CD4-positive, CD25-positive, alpha-beta regulatory T cell (primary cell): Measurements from ENCODE around the gene TVP23C. TPM values are rescaled to one million over a fixed set of nuclear protein-coding genes. Genes with fewer than 3 reads are reported as not detected.
"Not testable (repeated sequence)": the region's sequence is repeated elsewhere in the genome, so short reads cannot be mapped to it uniquely, and the experiment has no call there.

Source experiments
- ATAC-seq, 2 donors: fragments of 150-1000 bp; cut with Tn5 transposase; one replicate each; pipeline ENCODE4 v1.10.0; 2021; ENCODE audit warnings: low read depth in 2 of 2, moderate number of reproducible peaks in 2 of 2, moderate library complexity in 1 of 2
- DNase-seq, 3 donors: peaks; one replicate each; pipeline versions ENCODE4 v3.0.0 to v3.0.0-alpha.2; 2012 to 2022; ENCODE audit warnings: mixed read lengths in 1 of 3
- H3K27ac ChIP-seq: one replicate; pipeline ENCODE4 v1.7.0; 2013; ENCODE audit warnings: mild to moderate bottlenecking, low read length; ENCODE audit not compliant: insufficient read depth, poor library complexity, severe bottlenecking
- H3K27me3 ChIP-seq: one replicate; pipeline ENCODE4 v1.7.0; 2013; ENCODE audit warnings: low read length; ENCODE audit not compliant: control insufficient read depth, insufficient read depth
- H3K36me3 ChIP-seq: one replicate; pipeline ENCODE4 v1.7.0; 2013; ENCODE audit warnings: mild to moderate bottlenecking, low read length, moderate library complexity; ENCODE audit not compliant: control insufficient read depth, insufficient read depth
- H3K4me1 ChIP-seq: 2 replicates; pipeline ENCODE4 v1.7.0; 2013; ENCODE audit warnings: mild to moderate bottlenecking, low read length; ENCODE audit not compliant: insufficient read depth, control insufficient read depth, poor library complexity, severe bottlenecking
- H3K4me3 ChIP-seq: one replicate; pipeline ENCODE4 v1.7.0; 2013; ENCODE audit warnings: low read depth, mild to moderate bottlenecking, low read length, moderate library complexity
- H3K9me3 ChIP-seq, 2 experiments: 1 replicate in 1 of 2; 2 replicates in 1 of 2; pipeline ENCODE4 v1.7.0; 2013; ENCODE audit warnings: low read length in 2 of 2, mild to moderate bottlenecking in 1 of 2, moderate library complexity in 1 of 2; ENCODE audit not compliant: control insufficient read depth in 2 of 2
- H3K27ac Mint-ChIP-seq, 3 donors: one replicate each; pipeline ENCODE4 v1.8.0; 2020 to 2022; ENCODE audit warnings: mild to moderate bottlenecking in 3 of 3, mixed read lengths in 3 of 3, moderate library complexity in 2 of 3
- H3K27me3 Mint-ChIP-seq: one replicate; pipeline ENCODE4 v1.8.0; 2022; ENCODE audit warnings: mild to moderate bottlenecking, mixed read lengths
- H3K36me3 Mint-ChIP-seq: one replicate; pipeline ENCODE4 v1.8.0; 2020; ENCODE audit warnings: mixed read lengths
- H3K4me1 Mint-ChIP-seq, 4 donors: one replicate each; pipeline ENCODE4 v1.8.0; 2020 to 2022; ENCODE audit warnings: mixed read lengths in 4 of 4, mild to moderate bottlenecking in 1 of 4
- H3K4me3 Mint-ChIP-seq, 4 donors: one replicate each; pipeline ENCODE4 v1.8.0; 2020 to 2022; ENCODE audit warnings: mild to moderate bottlenecking in 4 of 4, mixed read lengths in 4 of 4, moderate library complexity in 3 of 4
- H3K9me3 Mint-ChIP-seq, 7 donors: one replicate each; pipeline ENCODE4 v1.8.0; 2020 to 2022; ENCODE audit warnings: mixed read lengths in 7 of 7, mild to moderate bottlenecking in 3 of 7, moderate library complexity in 2 of 7
- polyA plus RNA-seq, 4 donors: library from polyadenylated mRNA; unstranded; fragments of 300-500 nt; fragmentation: Illumina TruSeq; gene quantifications; one replicate each; pipeline ENCODE4 v1.2.3, GENCODE V29; 2021
- total RNA-seq: library from RNA; stranded (reverse); gene quantifications from one replicate; pipeline ENCODE4 v1.2.3, GENCODE V29; 2022

The TVP23C gene
- total and polyA plus RNA-seq, 5 donors from 2014 or later: 3.2 to 48.9 (median 4.5) TPM

DNA sequence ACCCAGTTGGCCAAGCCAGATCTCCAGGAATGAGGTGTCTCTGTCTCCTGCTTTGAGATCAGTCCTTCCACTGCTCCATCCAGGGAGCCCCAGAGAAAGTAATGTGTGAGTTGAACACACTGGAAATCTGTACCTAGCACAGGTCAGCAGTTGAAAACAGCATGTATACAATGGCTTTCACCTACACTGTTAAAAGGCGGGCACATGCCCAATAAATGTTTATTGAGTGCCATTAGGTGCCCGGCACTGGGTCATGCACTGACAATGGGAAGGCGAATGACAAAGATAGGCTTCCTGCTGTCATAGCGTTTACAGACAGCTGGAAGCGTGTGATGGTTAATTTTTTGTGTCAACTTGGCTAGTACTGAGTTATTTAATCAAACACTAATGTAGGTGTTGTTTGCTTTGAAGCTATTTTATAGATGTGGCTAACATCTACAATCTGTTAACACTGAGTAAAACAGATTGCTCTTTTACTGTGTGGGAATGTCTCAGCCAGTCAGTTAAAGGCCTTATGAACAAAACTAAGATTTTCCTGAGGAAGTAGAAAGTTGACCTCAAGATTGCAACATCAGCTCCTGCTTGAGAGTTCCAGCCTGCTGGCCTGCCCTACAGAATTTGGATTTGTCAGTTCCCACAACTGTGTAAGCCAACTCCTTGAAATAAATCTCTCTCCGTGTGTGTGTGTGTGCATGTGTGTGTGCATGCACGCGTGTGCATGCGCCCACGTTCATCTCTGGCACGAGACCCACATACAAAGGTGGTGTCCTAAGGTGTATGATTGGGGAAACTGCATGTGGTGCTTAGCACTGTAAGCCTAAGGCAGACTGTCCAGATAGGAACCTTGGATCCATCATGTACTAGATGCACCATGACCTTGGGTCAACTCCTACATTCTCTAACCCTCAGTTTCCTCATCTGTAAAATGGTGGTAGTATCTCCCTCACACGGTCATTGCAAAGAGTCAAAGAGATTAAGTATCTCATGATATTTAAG is 38.0 kb downstream of the TVP23C start:
- not testable (repeated sequence) for ATAC-seq, H3K27ac Mint-ChIP-seq, H3K4me1 ChIP-seq, H3K9me3 Mint-ChIP-seq, H3K36me3 Mint-ChIP-seq, H3K27me3 ChIP-seq, H3K4me3 ChIP-seq, H3K36me3 ChIP-seq, DNase-seq, H3K9me3 ChIP-seq, H3K4me3 Mint-ChIP-seq, H3K27ac ChIP-seq, H3K27me3 Mint-ChIP-seq
- peaks cover 3 to 13% (median 9%) of the 10 kb centered on the region in 4 donors for H3K4me1 Mint-ChIP-seq

DNA sequence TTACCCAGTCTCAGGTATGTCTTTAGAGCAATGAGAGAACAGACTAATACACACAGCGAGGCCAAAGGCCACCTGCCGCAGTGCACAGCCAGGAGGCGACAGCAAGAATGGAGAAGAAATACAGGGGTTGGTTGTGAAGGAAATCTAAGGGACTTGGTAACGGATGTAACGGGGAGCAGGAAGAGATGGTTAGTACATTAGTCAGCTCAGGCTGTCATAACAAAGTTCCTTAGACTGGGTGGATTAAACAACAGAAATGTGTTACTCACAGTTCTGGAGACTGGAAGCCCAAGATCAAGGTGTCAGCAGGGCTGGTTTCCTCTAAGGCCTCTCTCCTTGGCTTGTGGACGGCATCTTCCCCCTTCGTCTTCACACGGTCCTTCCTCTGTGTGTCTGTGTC is 47.1 kb downstream of the TVP23C start:
- H3K4me1 ChIP-seq: no peaks in the 10 kb centered on the region
- H3K27me3 ChIP-seq: no peaks in the 10 kb centered on the region
- H3K27ac Mint-ChIP-seq: peak overlapping the region in 2 of 3 donors; percentile 11 to 85
- no peaks in the 10 kb centered on the region for H3K9me3 ChIP-seq
- no peak for DNase-seq
- H3K4me3 ChIP-seq: no peak overlapping the region
- H3K36me3 ChIP-seq: peaks cover 42% of the 10 kb centered on the region
- H3K27ac ChIP-seq: no peak overlapping the region
- H3K9me3 Mint-ChIP-seq: no peaks in the 10 kb centered on the region
- H3K36me3 Mint-ChIP-seq: peaks cover 57% of the 10 kb centered on the region
- ATAC-seq: no peak
- H3K4me1 Mint-ChIP-seq: peaks cover 0 to 14% (median 0%) of the 10 kb centered on the region in 4 donors
- H3K4me3 Mint-ChIP-seq: no peak overlapping the region
- no peaks in the 10 kb centered on the region for H3K27me3 Mint-ChIP-seq

DNA sequence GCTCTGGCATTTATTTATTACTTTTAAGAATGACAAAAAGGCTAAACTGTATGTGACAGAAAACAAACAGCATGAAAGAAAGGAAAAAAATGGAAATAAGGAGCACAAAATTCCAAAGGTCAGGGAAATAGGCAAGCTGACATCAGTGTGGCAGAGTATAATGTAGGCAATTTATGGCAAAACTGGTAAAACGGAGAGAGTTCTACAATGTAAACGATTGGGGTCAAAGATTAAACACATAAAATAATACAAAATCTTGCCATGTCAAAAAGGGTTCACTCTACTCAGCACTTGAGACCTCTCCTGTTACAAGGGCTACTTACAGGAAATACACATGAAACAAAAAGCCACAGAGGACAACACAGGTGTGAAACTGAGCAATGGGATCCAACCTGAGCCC is 48.8 kb downstream of the TVP23C start:
- no peak overlapping the region for H3K27ac Mint-ChIP-seq
- no peaks in the 10 kb centered on the region for H3K9me3 ChIP-seq
- no peaks in the 10 kb centered on the region for H3K4me1 ChIP-seq
- no peaks in the 10 kb centered on the region for H3K9me3 Mint-ChIP-seq
- no peak overlapping the region for H3K4me3 Mint-ChIP-seq
- H3K27ac ChIP-seq: no peak overlapping the region
- H3K4me3 ChIP-seq: no peak overlapping the region
- H3K4me1 Mint-ChIP-seq: peaks cover 0 to 20% (median 2%) of the 10 kb centered on the region in 4 donors
- no peak for ATAC-seq
- no peak for DNase-seq
- H3K27me3 Mint-ChIP-seq: no peaks in the 10 kb centered on the region
- H3K27me3 ChIP-seq: no peaks in the 10 kb centered on the region
- H3K36me3 Mint-ChIP-seq: peaks cover 65% of the 10 kb centered on the region
- peaks cover 42% of the 10 kb centered on the region for H3K36me3 ChIP-seq

DNA sequence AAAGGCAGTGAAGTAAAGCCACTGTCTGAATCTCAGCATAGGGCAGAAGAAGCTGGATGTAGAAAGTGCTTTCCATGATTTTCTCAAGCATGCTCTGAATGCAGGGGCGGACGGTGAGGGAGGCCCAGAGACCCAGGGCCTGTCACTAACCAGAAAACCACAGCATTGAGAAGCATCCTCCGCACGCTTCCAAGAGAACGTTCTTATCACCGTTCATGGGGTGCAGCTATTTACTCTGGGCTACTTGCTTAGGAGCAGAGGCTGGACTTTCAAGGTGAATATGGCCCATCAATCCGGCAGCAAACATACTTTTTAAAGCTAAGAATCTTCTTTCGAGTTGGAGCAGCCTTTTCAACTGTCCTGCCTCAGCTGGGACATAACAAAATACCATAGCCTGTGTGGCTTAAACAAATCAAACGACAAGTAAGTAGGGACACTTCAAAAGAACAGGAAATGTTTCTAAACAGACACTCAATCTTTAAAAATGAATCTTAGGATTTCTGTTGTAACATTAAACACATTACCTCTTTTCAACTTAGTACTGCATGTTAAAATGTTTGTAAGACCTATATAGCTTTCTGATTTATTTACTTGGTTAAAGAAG is 49.3 kb downstream of the TVP23C start:
- H3K4me3 Mint-ChIP-seq: no peak overlapping the region
- no peak overlapping the region for H3K27ac ChIP-seq
- H3K4me3 ChIP-seq: no peak overlapping the region
- H3K9me3 ChIP-seq: no peaks in the 10 kb centered on the region
- H3K36me3 Mint-ChIP-seq: peaks cover 63% of the 10 kb centered on the region
- DNase-seq (no peak), ATAC-seq (no peak)
- H3K27ac Mint-ChIP-seq: no peak overlapping the region
- no peaks in the 10 kb centered on the region for H3K4me1 ChIP-seq
- peaks cover 0 to 20% (median 2%) of the 10 kb centered on the region in 4 donors for H3K4me1 Mint-ChIP-seq
- H3K27me3 Mint-ChIP-seq: no peaks in the 10 kb centered on the region
- H3K9me3 Mint-ChIP-seq: no peaks in the 10 kb centered on the region
- no peaks in the 10 kb centered on the region for H3K27me3 ChIP-seq
- H3K36me3 ChIP-seq: peaks cover 45% of the 10 kb centered on the region

DNA sequence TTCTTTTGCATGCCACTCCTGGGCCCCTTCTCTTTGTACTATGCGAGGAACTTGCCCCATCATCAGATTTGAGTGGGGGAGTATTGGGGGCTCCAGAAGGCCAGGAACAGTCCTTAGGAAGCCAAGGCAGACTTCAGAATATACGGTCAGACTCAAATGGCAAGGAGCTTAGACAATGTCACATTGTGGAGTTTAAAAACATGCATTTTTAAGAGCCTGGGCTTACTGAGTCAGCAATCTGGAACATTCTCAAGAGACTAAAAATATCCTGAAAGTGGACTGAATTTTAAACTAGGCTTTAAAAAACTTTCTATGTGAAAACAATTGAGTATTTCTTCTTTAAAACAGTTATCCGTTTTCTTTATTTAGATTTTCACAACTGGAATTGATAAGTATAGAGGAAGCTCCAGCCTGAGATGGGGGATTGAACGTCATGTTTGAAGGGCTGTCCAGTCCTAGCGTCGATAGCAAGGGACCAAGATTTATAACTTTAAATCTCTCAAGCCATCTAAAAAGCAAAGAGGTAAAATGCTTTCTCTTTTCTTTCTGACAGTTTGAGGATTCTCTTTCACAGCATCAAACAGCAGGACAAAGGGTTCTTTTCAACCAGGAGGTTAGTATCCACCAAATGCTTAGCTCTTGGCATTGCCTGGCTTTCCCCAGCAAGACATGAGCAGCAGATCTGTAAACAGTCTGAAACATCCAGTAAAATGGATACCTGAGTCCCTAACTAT is 50.1 kb downstream of the TVP23C start:
- Mint-ChIP-seq H3K27ac (no peak overlapping the region), H3K9me3 (no peaks in the 10 kb centered on the region), H3K4me3 (no peak overlapping the region), H3K4me1 (peaks cover 0 to 20% (median 2%) of the 10 kb centered on the region in 4 donors), H3K36me3 (peaks cover 65% of the 10 kb centered on the region), H3K27me3 (no peaks in the 10 kb centered on the region)
- Histone ChIP-seq H3K4me3 (no peak overlapping the region), H3K9me3 (no peaks in the 10 kb centered on the region), H3K27ac (no peak overlapping the region), H3K4me1 (no peaks in the 10 kb centered on the region), H3K36me3 (peaks cover 44% of the 10 kb centered on the region), H3K27me3 (no peaks in the 10 kb centered on the region)
- no peak for DNase-seq
- ATAC-seq: no peak

DNA sequence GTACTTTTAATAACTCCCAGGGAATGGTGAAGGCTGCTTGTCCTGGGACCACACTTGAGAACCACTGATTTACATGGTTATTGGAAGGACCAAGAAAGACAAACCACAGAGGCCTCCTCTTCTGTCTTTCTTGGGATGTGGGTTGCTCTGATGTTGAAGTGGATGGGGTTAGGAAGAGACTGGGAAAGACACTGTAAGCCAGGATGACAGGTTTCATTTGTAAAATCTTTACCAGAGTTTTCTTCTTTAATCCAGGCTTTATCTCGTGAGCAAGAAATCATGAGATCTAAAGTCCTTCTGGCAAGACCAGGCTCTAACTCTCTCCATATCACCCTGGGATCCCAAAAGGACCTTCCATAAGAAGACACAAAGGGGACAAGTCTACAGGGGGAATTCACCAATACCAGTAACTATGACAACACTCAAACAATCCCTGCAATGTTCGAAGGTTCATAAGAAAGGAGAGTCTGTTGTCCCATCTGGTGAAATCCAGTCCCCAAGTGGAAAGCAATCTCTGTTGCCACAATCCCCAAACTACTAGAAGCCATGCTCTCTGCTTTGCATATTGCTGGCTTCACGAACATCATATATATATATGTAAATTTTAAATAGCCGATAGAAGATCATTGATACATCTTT is 51.1 kb downstream of the TVP23C start:
- Histone ChIP-seq H3K36me3 (peaks cover 41% of the 10 kb centered on the region), H3K9me3 (no peaks in the 10 kb centered on the region), H3K4me3 (no peak overlapping the region), H3K27me3 (no peaks in the 10 kb centered on the region), H3K4me1 (no peaks in the 10 kb centered on the region), H3K27ac (no peak overlapping the region)
- ATAC-seq (no peak), DNase-seq (no peak)
- peaks cover 69% of the 10 kb centered on the region for H3K36me3 Mint-ChIP-seq
- no peak overlapping the region for H3K27ac Mint-ChIP-seq
- peaks cover 0 to 20% (median 2%) of the 10 kb centered on the region in 4 donors for H3K4me1 Mint-ChIP-seq
- no peaks in the 10 kb centered on the region for H3K9me3 Mint-ChIP-seq
- no peak overlapping the region for H3K4me3 Mint-ChIP-seq
- no peaks in the 10 kb centered on the region for H3K27me3 Mint-ChIP-seq

DNA sequence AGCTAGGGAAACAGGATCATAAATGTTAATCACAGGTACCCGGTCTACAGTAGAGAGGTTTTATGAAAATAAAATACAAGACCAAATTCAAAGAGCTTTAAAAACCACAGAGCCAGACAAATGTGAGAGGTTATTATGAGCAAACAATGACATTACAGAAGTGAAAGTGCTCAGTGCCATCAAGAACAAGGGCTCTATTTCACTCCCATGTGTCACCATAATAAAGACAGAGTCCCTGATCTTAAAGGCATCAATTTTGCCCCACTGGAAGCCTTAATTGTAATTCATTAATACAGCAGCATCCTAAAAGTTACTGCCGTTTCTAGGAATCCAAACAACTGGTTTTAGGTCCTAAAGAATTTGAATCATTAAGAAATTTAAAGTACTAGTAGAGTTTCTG is 52.1 kb downstream of the TVP23C start:
- Mint-ChIP-seq H3K27me3 (no peaks in the 10 kb centered on the region), H3K36me3 (peaks cover 69% of the 10 kb centered on the region), H3K4me3 (no peak overlapping the region), H3K9me3 (no peaks in the 10 kb centered on the region), H3K4me1 (peaks cover 0 to 20% (median 2%) of the 10 kb centered on the region in 4 donors), H3K27ac (no peak overlapping the region)
- Histone ChIP-seq H3K9me3 (no peaks in the 10 kb centered on the region), H3K27ac (no peak overlapping the region), H3K27me3 (no peaks in the 10 kb centered on the region), H3K4me1 (no peaks in the 10 kb centered on the region), H3K36me3 (peaks cover 36% of the 10 kb centered on the region), H3K4me3 (no peak overlapping the region)
- ATAC-seq: no peak
- no peak for DNase-seq
